HG02870 (cell line): ENCODE measurements around the gene SLC34A1.
"Not testable (repeated sequence)": the region's sequence is repeated elsewhere in the genome, so short reads cannot be mapped to it uniquely, and the experiment has no call there.

ENCODE experiments used
- ATAC-seq: cut with Tn5 transposase; IDR thresholded peaks from one replicate; pipeline ENCODE4 v1.9.1; 2021; ENCODE audit warnings: mild to moderate bottlenecking, moderate library complexity; ENCODE audit not compliant: unreplicated experiment

Gene SLC34A1, protein sequence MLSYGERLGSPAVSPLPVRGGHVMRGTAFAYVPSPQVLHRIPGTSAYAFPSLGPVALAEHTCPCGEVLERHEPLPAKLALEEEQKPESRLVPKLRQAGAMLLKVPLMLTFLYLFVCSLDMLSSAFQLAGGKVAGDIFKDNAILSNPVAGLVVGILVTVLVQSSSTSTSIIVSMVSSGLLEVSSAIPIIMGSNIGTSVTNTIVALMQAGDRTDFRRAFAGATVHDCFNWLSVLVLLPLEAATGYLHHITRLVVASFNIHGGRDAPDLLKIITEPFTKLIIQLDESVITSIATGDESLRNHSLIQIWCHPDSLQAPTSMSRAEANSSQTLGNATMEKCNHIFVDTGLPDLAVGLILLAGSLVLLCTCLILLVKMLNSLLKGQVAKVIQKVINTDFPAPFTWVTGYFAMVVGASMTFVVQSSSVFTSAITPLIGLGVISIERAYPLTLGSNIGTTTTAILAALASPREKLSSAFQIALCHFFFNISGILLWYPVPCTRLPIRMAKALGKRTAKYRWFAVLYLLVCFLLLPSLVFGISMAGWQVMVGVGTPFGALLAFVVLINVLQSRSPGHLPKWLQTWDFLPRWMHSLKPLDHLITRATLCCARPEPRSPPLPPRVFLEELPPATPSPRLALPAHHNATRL

GRCh38 chr5:177384134-177384533 is at the start of gene SLC34A1:
Gene SLC34A1 (plus strand): TSS chr5:177384434. CDS start chr5:177385742, 1,308 bp downstream.
- no peak for ATAC-seq

DNA sequence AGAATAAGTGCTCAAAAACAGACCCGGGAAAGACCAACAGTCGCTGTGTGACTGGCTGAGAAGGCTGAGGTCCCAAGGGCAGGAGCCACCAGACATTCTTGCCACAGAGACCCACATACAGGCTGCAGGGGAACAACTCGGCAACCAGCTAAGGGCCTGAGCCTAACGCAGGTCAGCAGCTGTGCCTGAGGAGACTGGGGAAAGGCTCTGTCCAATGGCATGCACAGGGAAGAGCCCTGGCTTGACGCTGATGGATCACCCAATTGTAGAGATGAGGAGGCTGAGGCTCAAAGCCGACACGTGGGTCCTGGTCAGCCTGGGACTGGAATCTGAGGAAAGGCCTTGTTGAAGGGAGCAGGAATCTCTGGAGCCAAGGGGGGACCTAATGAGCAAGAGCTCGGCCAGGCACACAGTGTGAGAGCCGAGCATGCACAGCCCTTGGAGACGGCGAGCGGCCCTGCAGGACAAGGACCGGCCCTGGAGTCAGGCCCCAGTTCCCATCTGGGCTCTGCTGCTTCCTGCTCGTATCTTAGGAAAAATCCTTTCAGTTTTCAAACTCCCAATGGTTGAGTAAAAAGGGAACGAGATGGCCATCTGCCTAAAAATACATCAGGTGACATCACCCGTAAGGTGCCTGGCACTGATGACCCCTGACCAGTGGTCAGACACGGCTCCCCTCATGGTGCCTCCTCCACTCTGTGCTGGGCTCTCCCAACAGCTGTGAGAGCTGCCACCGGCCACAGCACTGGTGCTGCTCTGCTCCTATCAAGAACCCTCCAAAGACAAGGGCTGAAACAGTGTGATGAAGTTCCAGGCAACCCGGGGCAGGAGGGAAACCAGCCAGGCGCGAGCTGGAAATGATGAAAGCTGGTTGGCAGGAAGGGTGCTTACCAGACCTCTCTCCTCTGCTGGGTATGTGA is 49.2 kb upstream of the SLC34A1 start:
- ATAC-seq: no peak

DNA sequence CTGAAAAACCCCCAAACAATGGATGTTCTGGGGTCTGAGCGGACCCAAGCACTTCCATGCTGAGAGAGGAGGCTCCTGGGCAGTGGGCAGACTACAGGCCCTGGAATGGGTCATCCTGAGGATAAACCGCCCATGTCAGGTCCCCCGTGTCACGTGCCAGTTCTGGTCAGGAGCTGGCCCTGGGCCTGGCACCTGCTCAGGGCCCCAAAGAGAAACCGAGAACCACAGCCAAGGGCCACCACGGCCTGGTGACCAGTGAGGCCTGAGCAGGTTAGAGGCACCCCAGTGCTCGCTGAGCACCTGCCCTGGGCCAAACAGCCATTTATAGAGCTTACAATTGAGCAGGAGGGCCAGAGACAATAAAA is 48.6 kb upstream of the SLC34A1 start:
- ATAC-seq: no peak

- ATAC-seq: no peak
Observed at GRCh38 chr5:177336112-177336511, 48.1 kb upstream of the SLC34A1 start.

- ATAC-seq: no peak
Observed at GRCh38 chr5:177336603-177337494, 47.4 kb upstream of the SLC34A1 start.

GRCh38 chr5:177338251-177339106 is 45.8 kb upstream of the SLC34A1 start:
- ATAC-seq: no peak

- ATAC-seq: no peak
Observed at GRCh38 chr5:177339107-177339638, 45.1 kb upstream of the SLC34A1 start.

DNA sequence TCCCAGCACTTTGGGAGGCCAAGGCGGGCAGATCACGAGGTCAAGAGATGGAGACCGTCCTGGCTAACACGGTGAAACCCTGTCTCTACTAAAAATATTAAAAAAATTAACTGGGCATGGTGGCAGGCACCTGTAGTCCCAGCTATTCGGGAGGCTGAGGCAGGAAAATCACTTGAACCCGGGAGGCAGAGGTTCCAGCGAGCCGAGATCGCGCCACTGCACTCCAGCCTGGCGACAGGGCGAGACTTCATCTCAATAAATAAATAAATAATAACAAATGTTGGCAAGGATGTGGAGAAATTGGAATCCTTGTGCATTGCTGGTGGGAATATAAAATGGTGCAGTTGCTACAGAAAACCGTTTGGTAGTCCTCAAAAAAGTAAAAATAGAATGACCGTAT is 41.2 kb upstream of the SLC34A1 start:
- ATAC-seq: not testable (repeated sequence)

DNA sequence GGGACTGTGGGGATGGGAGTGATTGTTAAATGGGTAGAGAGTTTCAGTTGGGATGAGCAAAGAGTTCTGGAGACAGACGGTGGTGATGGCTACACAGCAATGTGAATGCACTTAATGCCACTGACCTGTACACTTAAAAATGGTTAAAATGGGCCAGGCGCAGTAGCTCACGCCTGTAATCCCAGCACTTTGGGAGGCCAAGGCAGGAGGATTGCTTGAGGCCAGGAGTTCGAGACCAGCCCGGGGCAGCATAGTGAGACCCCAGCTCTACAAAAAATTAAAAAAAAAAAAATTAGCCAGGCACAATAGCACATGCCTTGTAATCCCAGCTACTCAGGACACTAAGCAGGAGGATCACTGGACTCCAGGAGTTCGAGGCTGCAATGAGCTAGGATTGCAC is 40.5 kb upstream of the SLC34A1 start:
- no peak for ATAC-seq

DNA sequence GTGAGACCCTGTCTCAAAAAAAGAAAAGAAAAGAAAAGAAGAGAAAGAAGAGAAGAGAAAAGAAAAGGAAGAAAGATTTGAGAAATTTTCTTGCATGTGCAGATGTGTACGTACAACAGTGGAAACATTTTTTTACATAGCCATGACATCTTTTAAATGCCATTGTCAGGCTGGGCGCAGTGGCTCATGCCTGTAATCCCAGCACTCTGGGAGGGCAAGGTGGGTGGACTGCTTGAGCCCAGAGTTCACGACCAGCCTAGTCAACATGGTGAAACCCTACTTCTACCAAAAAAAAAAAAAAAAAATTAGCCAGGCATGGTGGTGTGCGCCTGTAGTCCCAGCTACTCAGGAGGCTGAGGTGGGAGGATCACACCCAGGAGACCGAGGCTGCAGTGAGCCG is 39.3 kb upstream of the SLC34A1 start:
- no peak for ATAC-seq

- no peak for ATAC-seq
Observed at GRCh38 chr5:177346820-177347219, 37.4 kb upstream of the SLC34A1 start.

DNA sequence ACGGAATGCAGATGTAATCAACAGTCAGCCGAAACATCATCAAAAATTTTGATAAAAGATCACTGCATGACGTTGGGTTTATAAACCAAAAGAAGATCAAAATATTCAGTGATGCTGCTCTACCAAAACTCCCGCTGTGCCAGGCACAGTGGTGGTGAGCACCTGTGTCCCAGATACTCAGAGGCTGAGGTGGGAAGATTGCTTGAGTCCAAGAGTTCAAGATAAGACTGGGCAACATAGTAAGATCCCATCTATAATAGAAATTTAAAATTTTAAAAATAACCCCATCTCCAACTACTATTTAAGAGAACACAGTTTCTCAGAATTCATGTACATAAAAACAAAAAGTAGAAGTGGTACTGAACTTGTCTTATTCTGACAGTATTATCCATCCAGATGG is 36.5 kb upstream of the SLC34A1 start:
- no peak for ATAC-seq

GRCh38 chr5:177349362-177349647 is 34.9 kb upstream of the SLC34A1 start:
- ATAC-seq: no peak

GRCh38 chr5:177349762-177350161 is 34.5 kb upstream of the SLC34A1 start:
- ATAC-seq: no peak

- ATAC-seq: no peak
Observed at GRCh38 chr5:177350776-177351391, 33.4 kb upstream of the SLC34A1 start.

- ATAC-seq: peak; percentile 92
Observed at GRCh38 chr5:177351392-177352329, 32.6 kb upstream of the SLC34A1 start, which contains the start of gene LMAN2. Gene LMAN2 (minus strand): TSS chr5:177351668. CDS start chr5:177351647, 21 bp downstream.

- no peak for ATAC-seq
Observed at GRCh38 chr5:177353093-177353492, 31.1 kb upstream of the SLC34A1 start.

DNA sequence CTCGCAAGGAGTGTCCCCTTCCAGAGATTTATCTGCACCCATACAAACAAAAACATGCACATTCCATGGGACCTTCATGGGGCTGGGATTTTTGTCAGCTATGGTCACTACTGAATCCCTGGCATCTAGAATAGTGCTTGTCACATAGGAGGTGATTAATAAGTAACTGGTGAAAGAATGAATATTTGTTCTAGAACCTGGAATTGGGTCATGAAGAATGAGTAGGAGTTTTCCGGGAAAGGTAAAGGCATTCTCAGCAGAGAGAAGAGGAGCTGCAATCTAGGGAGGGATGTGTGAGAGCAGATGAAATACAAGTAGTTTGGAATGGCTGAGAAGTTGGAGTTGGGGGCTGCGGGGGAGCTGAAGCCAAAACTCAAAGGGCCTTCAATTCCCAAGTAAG is 30.0 kb upstream of the SLC34A1 start:
- ATAC-seq: no peak
